ENCODE data around the gene RCHY1. TPM values are rescaled to one million over a fixed set of nuclear protein-coding genes. Genes with fewer than 3 reads are reported as not detected.

Gene RCHY1
- total RNA-seq, 1 experiment from 2014 or later, result 17.1 TPM

GRCh38 chr4:75552452-75552851 lies 38.2 kb upstream of the RCHY1 start:
- no TSS peak for BruUV-seq (replicated peaks)
- Histone ChIP-seq H3K27me3 (ENCODE audit: control insufficient read depth, insufficient read depth, low read length) (no peaks in the 10 kb centered on the region), H3K4me1 (ENCODE audit: control insufficient read depth, insufficient read depth, low read length) (no peaks in the 10 kb centered on the region), H3K27ac (ENCODE audit: low read length) (no peak overlapping the region), H3K4me3 (ENCODE audit: low read depth in 2 of 2, low read length in 2 of 2) (no peak overlapping the region), H3K36me3 (ENCODE audit: control insufficient read depth, insufficient read depth, low read length) (no peaks in the 10 kb centered on the region), H3K9me3 (ENCODE audit: control insufficient read depth, insufficient read depth, low read depth, low read length) (no peaks in the 10 kb centered on the region)
- ATAC-seq (no peak), DNase-seq (ENCODE audit: low read depth, low spot score) (no peak)
- CTCF ChIA-PET, result no interaction called here
- TF ChIP-seq SIN3A (IDR thresholded peaks at IDR 0.05; ENCODE audit: borderline replicate concordance, insufficient read depth, low read depth, low read length), result no peak
- TF ChIP-seq REST (IDR thresholded peaks at IDR 0.05; ENCODE audit: insufficient read depth in 1 of 2, low read depth in 2 of 2, low read length in 1 of 2), result no peak
- no peak for TF ChIP-seq TCF7L2 (IDR thresholded peaks at IDR 0.05; ENCODE audit: low read depth, low read length)
- TF ChIP-seq POLR2AphosphoS5 (IDR thresholded peaks at IDR 0.05; ENCODE audit: low read depth, low read length), result no peak
- no peak for TF ChIP-seq CTCF (IDR thresholded peaks at IDR 0.05)
- intact Hi-C loops (cut with micrococcal nuclease; ENCODE audit: unreplicated experiment) (no loop called here), in situ Hi-C loops (cut with HindIII; ENCODE audit: low pct_unique_long_range_greater_than_20kb, low sequenced_read_pairs) (no loop called here)
- POLR2A ChIA-PET, result no interaction called here

- H3K27me3 ChIP-seq (ENCODE audit: control insufficient read depth, insufficient read depth, low read length), result no peaks in the 10 kb centered on the region
- CTCF ChIA-PET, result no interaction called here
- H3K9me3 ChIP-seq (ENCODE audit: control insufficient read depth, insufficient read depth, low read depth, low read length), result no peaks in the 10 kb centered on the region
- ATAC-seq, result no peak
- no peak for DNase-seq (ENCODE audit: low read depth, low spot score)
- TF ChIP-seq REST (IDR thresholded peaks at IDR 0.05; ENCODE audit: insufficient read depth in 1 of 2, low read depth in 2 of 2, low read length in 1 of 2), result no peak
- TF ChIP-seq POLR2AphosphoS5 (IDR thresholded peaks at IDR 0.05; ENCODE audit: low read depth, low read length), result no peak
- no peak for TF ChIP-seq SIN3A (IDR thresholded peaks at IDR 0.05; ENCODE audit: borderline replicate concordance, insufficient read depth, low read depth, low read length)
- TF ChIP-seq CTCF (IDR thresholded peaks at IDR 0.05), result no peak
- TF ChIP-seq TCF7L2 (IDR thresholded peaks at IDR 0.05; ENCODE audit: low read depth, low read length), result no peak
- H3K36me3 ChIP-seq (ENCODE audit: control insufficient read depth, insufficient read depth, low read length), result no peaks in the 10 kb centered on the region
- H3K4me1 ChIP-seq (ENCODE audit: control insufficient read depth, insufficient read depth, low read length), result no peaks in the 10 kb centered on the region
- BruUV-seq (replicated peaks), result no TSS peak
- POLR2A ChIA-PET, result no interaction called here
- H3K27ac ChIP-seq (ENCODE audit: low read length), result no peak overlapping the region
- in situ Hi-C loops (cut with HindIII; ENCODE audit: low pct_unique_long_range_greater_than_20kb, low sequenced_read_pairs), result no loop called here
- no peak overlapping the region for H3K4me3 ChIP-seq (ENCODE audit: low read depth in 2 of 2, low read length in 2 of 2)
- intact Hi-C loops (cut with micrococcal nuclease; ENCODE audit: unreplicated experiment), result no loop called here
These were observed 34.8 kb upstream of the RCHY1 start for GRCh38 chr4:75549019-75549418.

All from Panc1 (cell line).